ENCODE results near the gene FNTB.

DNA sequence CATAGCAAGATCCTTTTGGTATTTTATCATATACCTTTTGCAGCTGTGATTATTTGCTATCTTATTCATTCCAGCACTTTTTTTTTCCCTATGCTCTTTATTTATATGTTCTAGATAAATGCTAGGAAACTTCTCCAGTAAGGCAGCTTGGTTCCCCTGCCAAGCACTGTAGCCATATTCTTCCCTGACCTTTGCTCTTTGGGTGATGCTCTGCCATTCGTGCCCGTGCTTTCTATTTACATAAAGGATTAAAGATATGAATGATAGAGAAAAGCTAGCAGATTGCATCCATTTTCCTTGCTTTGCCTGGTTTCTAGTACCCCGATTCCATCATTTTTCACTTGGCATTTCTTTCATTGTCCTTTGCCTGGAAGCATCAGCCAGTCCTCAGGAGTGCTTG lies 42.2 kb downstream of the FNTB start:
- TF ChIP-seq, protein P1, sequence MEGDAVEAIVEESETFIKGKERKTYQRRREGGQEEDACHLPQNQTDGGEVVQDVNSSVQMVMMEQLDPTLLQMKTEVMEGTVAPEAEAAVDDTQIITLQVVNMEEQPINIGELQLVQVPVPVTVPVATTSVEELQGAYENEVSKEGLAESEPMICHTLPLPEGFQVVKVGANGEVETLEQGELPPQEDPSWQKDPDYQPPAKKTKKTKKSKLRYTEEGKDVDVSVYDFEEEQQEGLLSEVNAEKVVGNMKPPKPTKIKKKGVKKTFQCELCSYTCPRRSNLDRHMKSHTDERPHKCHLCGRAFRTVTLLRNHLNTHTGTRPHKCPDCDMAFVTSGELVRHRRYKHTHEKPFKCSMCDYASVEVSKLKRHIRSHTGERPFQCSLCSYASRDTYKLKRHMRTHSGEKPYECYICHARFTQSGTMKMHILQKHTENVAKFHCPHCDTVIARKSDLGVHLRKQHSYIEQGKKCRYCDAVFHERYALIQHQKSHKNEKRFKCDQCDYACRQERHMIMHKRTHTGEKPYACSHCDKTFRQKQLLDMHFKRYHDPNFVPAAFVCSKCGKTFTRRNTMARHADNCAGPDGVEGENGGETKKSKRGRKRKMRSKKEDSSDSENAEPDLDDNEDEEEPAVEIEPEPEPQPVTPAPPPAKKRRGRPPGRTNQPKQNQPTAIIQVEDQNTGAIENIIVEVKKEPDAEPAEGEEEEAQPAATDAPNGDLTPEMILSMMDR (IDR thresholded peaks at IDR 0.05; ENCODE audit: low read depth, low read length): no peak
- TF ChIP-seq EZH2phosphoT487 (IDR thresholded peaks at IDR 0.05; ENCODE audit: low read depth): no peak
